ENCODE data around the gene QSOX2. TPM values are rescaled to one million over a fixed set of nuclear protein-coding genes. Genes with fewer than 3 reads are reported as not detected.

Gene QSOX2
- polyA plus RNA-seq, 2 of the 4 experiments (the other 2 are of a cell fraction): 22.3 to 30.2 TPM

- no peak for TF ChIP-seq EP300 (IDR thresholded peaks at IDR 0.05)
These were observed 59.2 kb downstream of the QSOX2 start (continued) for GRCh38 chr9:136186386-136186785.

- ATAC-seq: no peak; a peak in 1 of 6 replicates
- Histone ChIP-seq H3K9me3 (no peaks in the 10 kb centered on the region), H3K27ac (no peak overlapping the region), H3K4me2 (no peak overlapping the region), H3K4me3 (no peak overlapping the region), H3K4me1 (no peaks in the 10 kb centered on the region)
- 51% methylated on average over 24 of the region's 32 CpGs for WGBS (ENCODE audit: missing lambda C conversion rate)
- POLR2A ChIA-PET: no interaction called here
- TF ChIP-seq KDM1A (IDR thresholded peaks at IDR 0.05; ENCODE audit: low read depth) (no peak), BHLHE40 (IDR thresholded peaks at IDR 0.05; ENCODE audit: low read depth, low read length) (no peak), ATOH8 (CRISPR knock-in tag; IDR thresholded peaks at IDR 0.05; ENCODE audit: low read depth) (no peak), RFX5 (IDR thresholded peaks at IDR 0.05) (no peak)
- CTCF ChIA-PET: interaction anchor here (0.8 to 4.3 kb wide), 5 partner anchors 11 to 98 kb away, joined by 3 to 31 read pairs (median 4); no protein-coding TSS in a partner anchor
- FAIRE-seq: no peak
- DNase-seq (ENCODE audit: low read depth in 1 of 2, low spot score in 1 of 2): no peak
These were observed 59.8 kb downstream of the QSOX2 start for GRCh38 chr9:136185596-136186366.

- TF ChIP-seq PHF8 (IDR thresholded peaks at IDR 0.05; ENCODE audit: borderline replicate concordance, low read depth) (no peak), BCL3 (IDR thresholded peaks at IDR 0.05) (no peak), CHD2 (IDR thresholded peaks at IDR 0.05; ENCODE audit: low read length, partially characterized antibody) (no peak), CEBPB (IDR thresholded peaks at IDR 0.05) (no peak), MYC (IDR thresholded peaks at IDR 0.05; ENCODE audit: borderline replicate concordance, low read length) (no peak), NPAS2 (CRISPR knock-in tag; IDR thresholded peaks at IDR 0.05; ENCODE audit: borderline replicate concordance) (no peak), HOXB13 (CRISPR knock-in tag; IDR thresholded peaks at IDR 0.05; ENCODE audit: low read depth) (no peak), BHLHE40 (IDR thresholded peaks at IDR 0.05; ENCODE audit: low read depth, low read length) (no peak), RNF2 (IDR thresholded peaks at IDR 0.05; ENCODE audit: borderline replicate concordance, low read depth) (no peak), CBX8 (IDR thresholded peaks at IDR 0.05) (no peak), ZC3H11A (IDR thresholded peaks at IDR 0.05) (no peak), HOXB5 (CRISPR knock-in tag; IDR thresholded peaks at IDR 0.05) (no peak), HDAC2 (IDR thresholded peaks at IDR 0.05) (no peak)
- CTCF ChIA-PET: interaction anchor here (2.1 to 4.3 kb wide), 2 partner anchors 15 to 99 kb away, joined by 9 to 31 read pairs; no protein-coding TSS in a partner anchor
- no peaks in the 10 kb centered on the region for H3K9me3 ChIP-seq
- H3K4me3 ChIP-seq: no peak overlapping the region
- POLR2A ChIA-PET: no interaction called here
- no peak overlapping the region for H3K4me2 ChIP-seq
- 50% methylated on average over 11 of the region's 19 CpGs for WGBS (ENCODE audit: missing lambda C conversion rate)
- ATAC-seq (no peak), FAIRE-seq (no peak), DNase-seq (ENCODE audit: low read depth in 1 of 2, low spot score in 1 of 2) (no peak)
- H3K4me1 ChIP-seq: no peaks in the 10 kb centered on the region
- H3K27ac ChIP-seq: no peak overlapping the region
These were observed 60.5 kb downstream of the QSOX2 start for GRCh38 chr9:136185066-136185465.

GRCh38 chr9:136182850-136183422 lies 62.7 kb downstream of the QSOX2 start:
- Histone ChIP-seq H3K9me3 (no peaks in the 10 kb centered on the region), H3K4me3 (no peak overlapping the region), H3K27ac (no peak overlapping the region), H3K4me2 (no peak overlapping the region), H3K4me1 (no peaks in the 10 kb centered on the region)
- ChIA-PET POLR2A (no interaction called here), CTCF (interaction anchor here (0.7 to 1.5 kb wide), 2 partner anchors 13 to 135 kb away, joined by 3 to 7 read pairs; no protein-coding TSS in a partner anchor)
- TF ChIP-seq ZFP36 (IDR thresholded peaks at IDR 0.05; ENCODE audit: borderline replicate concordance, partially characterized antibody): no peak
- no peak for TF ChIP-seq PBX3 (IDR thresholded peaks at IDR 0.05)
- TF ChIP-seq RCOR1 (IDR thresholded peaks at IDR 0.05; ENCODE audit: low read depth, low read length): no peak
- TF ChIP-seq POLR2AphosphoS2 (conservative IDR thresholded peaks at IDR 0.05; ENCODE audit: low read length): no peak
- no peak for TF ChIP-seq JUNB (IDR thresholded peaks at IDR 0.05)
- TF ChIP-seq POLR2A (IDR thresholded peaks at IDR 0.05; ENCODE audit: low read length): no peak
- no peak for FAIRE-seq
- 77% methylated on average over 17 of the region's 18 CpGs for WGBS (ENCODE audit: missing lambda C conversion rate)
- no peak for DNase-seq (ENCODE audit: low read depth in 1 of 2, low spot score in 1 of 2)
- ATAC-seq: no peak
